OCI-LY1 (cell line): Measurements from ENCODE around the gene SYMPK.

Experiments
- H2AFZ ChIP-seq: fragments of 200-600 bp; sonication (generic), shearing (Covaris generic); 2 replicates; pipeline ENCODE4 v1.6.0; 2014; ENCODE audit warnings: antibody characterized with exemption, mild to moderate bottlenecking, low read length
- H3F3A ChIP-seq: fragments of 200-600 bp; sonication (generic), shearing (Covaris generic); 2 replicates; pipeline ENCODE4 v1.6.0; 2014; ENCODE audit warnings: mild to moderate bottlenecking, antibody characterized with exemption, low read length, moderate library complexity; ENCODE audit not compliant: insufficient read depth
- H3K27ac ChIP-seq: fragments of 200-600 bp; sonication (generic); 2 replicates; pipeline ENCODE4 v1.5.1; 2014; ENCODE audit warnings: low read length, mixed run types, mild to moderate bottlenecking, low read depth; ENCODE audit not compliant: poor library complexity, severe bottlenecking
- H3K27me3 ChIP-seq: fragments of 200-600 bp; sonication (generic); 2 replicates; pipeline ENCODE4 v1.6.0; 2014; ENCODE audit warnings: antibody characterized with exemption, mild to moderate bottlenecking, low read length, moderate library complexity; ENCODE audit not compliant: insufficient read depth
- H3K36me3 ChIP-seq: fragments of 200-600 bp; sonication (generic); 2 replicates; pipeline ENCODE4 v1.6.1; 2014; ENCODE audit warnings: mild to moderate bottlenecking, antibody characterized with exemption, low read length, moderate library complexity, mixed read lengths; ENCODE audit not compliant: insufficient read depth
- H3K4me1 ChIP-seq: fragments of 200-600 bp; sonication (generic); 2 replicates; pipeline ENCODE4 v1.5.1; 2014; ENCODE audit warnings: mild to moderate bottlenecking, low read length, moderate library complexity; ENCODE audit not compliant: insufficient read depth, severe bottlenecking
- H3K4me2 ChIP-seq: fragments of 200-600 bp; sonication (generic), shearing (Covaris generic); 2 replicates; pipeline ENCODE4 v1.6.1; 2014; ENCODE audit warnings: low read length
- H3K4me3 ChIP-seq: fragments of 200-600 bp; sonication (generic); 2 replicates; pipeline ENCODE4 v1.5.1; 2014; ENCODE audit warnings: low read length, low read depth, mild to moderate bottlenecking, mixed read lengths; ENCODE audit not compliant: poor library complexity, severe bottlenecking
- H3K79me2 ChIP-seq: fragments of 200-600 bp; shearing (Covaris generic); 2 replicates; pipeline ENCODE4 v1.6.1; 2016; ENCODE audit warnings: mixed run types, low read length, mixed read lengths; ENCODE audit not compliant: insufficient read depth
- H3K9ac ChIP-seq: fragments of 200-600 bp; sonication (generic), shearing (Covaris generic); 2 replicates; pipeline ENCODE4 v1.6.1; 2014; ENCODE audit warnings: mild to moderate bottlenecking, low read length, mixed read lengths
- H3K9me2 ChIP-seq: fragments of 200-600 bp; sonication (generic), shearing (Covaris generic); 2 replicates; pipeline ENCODE4 v1.6.1; 2014; ENCODE audit warnings: low read depth, mild to moderate bottlenecking, low read length, mixed read lengths
- H3K9me3 ChIP-seq: fragments of 200-600 bp; shearing (Covaris generic); 2 replicates; pipeline ENCODE4 v1.6.1; 2014; ENCODE audit warnings: low read length, mixed read lengths
- H4K20me1 ChIP-seq: fragments of 200-600 bp; sonication (generic), shearing (Covaris generic); 2 replicates; pipeline ENCODE4 v1.6.0; 2016; ENCODE audit warnings: mild to moderate bottlenecking, low read length; ENCODE audit not compliant: insufficient read depth
- CTCF ChIP-seq: fragments of 200-600 bp; sonication (generic), shearing (Covaris generic); IDR thresholded peaks from 2 replicates; pipeline ENCODE4 v1.5.1; 2017; ENCODE audit warnings: mild to moderate bottlenecking, antibody characterized with exemption, low read length, moderate library complexity, mixed read lengths
- EZH2 ChIP-seq: fragments of 200-600 bp; sonication (generic), shearing (Covaris generic); IDR thresholded peaks from 2 replicates; pipeline ENCODE4 v1.8.0; 2017; ENCODE audit warnings: borderline replicate concordance, mixed run types, mild to moderate bottlenecking, antibody characterized with exemption, low read length, moderate library complexity, mixed read lengths

SYMPK gene

GRCh38 chr19:45825917-45826893, 36.7 kb downstream of the SYMPK start:
- H2AFZ ChIP-seq, result no peak overlapping the region
- H3K9me2 ChIP-seq, result no peaks in the 10 kb centered on the region
- no peaks in the 10 kb centered on the region for H3F3A ChIP-seq
- no peak overlapping the region for H3K4me2 ChIP-seq
- H3K9ac ChIP-seq, result no peak overlapping the region
- no peaks in the 10 kb centered on the region for H3K9me3 ChIP-seq
- peaks cover 27% of the 10 kb centered on the region for H3K4me1 ChIP-seq
- H3K27ac ChIP-seq, result no peak overlapping the region
- peaks cover 86% of the 10 kb centered on the region for H3K36me3 ChIP-seq
- TF ChIP-seq CTCF (no peak), EZH2 (no peak)
- H3K79me2 ChIP-seq, result no peaks in the 10 kb centered on the region
- H3K4me3 ChIP-seq, result no peak overlapping the region
- H3K27me3 ChIP-seq, result no peaks in the 10 kb centered on the region
- no peaks in the 10 kb centered on the region for H4K20me1 ChIP-seq

DNA sequence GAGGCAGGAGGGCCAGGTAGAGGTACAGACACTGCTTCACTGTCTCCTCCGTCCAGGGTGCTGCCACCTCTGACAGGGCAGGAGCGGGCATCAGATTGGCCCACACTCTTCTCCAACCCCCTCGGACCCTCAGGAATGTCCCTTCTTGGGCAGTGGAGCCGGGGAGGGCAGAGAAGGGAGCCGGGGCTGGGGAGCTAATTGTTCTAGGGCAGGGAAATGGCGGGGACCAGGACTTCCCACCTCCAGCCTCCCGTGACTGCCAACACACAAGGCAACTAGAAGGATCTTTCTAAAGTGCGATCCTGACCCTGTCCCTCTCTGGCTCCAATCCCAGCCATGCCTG, 37.7 kb downstream of the SYMPK start:
- Histone ChIP-seq H3F3A (no peaks in the 10 kb centered on the region), H3K4me3 (no peak overlapping the region), H4K20me1 (no peaks in the 10 kb centered on the region), H3K27me3 (no peaks in the 10 kb centered on the region), H3K27ac (no peak overlapping the region), H3K36me3 (peaks cover 86% of the 10 kb centered on the region), H3K4me2 (no peak overlapping the region), H3K79me2 (no peaks in the 10 kb centered on the region), H3K9me2 (no peaks in the 10 kb centered on the region), H3K9ac (no peak overlapping the region), H3K9me3 (no peaks in the 10 kb centered on the region), H3K4me1 (peaks cover 27% of the 10 kb centered on the region), H2AFZ (no peak overlapping the region)
- TF ChIP-seq CTCF (no peak), EZH2 (no peak)

- TF ChIP-seq EZH2 (no peak), CTCF (no peak)
- Histone ChIP-seq H3K4me3 (no peak overlapping the region), H3F3A (no peaks in the 10 kb centered on the region), H4K20me1 (no peaks in the 10 kb centered on the region), H3K36me3 (peaks cover 86% of the 10 kb centered on the region), H3K4me2 (peak overlapping the region; percentile 14; the same call in 1 of the 2 replicates), H3K9me2 (no peaks in the 10 kb centered on the region), H3K27ac (peak overlapping the region; percentile 79), H2AFZ (no peak overlapping the region), H3K4me1 (peaks cover 27% of the 10 kb centered on the region), H3K9me3 (no peaks in the 10 kb centered on the region), H3K9ac (peak overlapping the region; percentile 25; the same call in 1 of the 2 replicates), H3K79me2 (no peaks in the 10 kb centered on the region), H3K27me3 (no peaks in the 10 kb centered on the region)
Measured at GRCh38 chr19:45824531-45825262, 38.2 kb downstream of the SYMPK start.
